ENCODE results near the gene PLD1. TPM values are rescaled to one million over a fixed set of nuclear protein-coding genes. Genes with fewer than 3 reads are reported as not detected.

The PLD1 gene
- total RNA-seq, 1 donor from 2014 or later = 29.1 TPM

DNA sequence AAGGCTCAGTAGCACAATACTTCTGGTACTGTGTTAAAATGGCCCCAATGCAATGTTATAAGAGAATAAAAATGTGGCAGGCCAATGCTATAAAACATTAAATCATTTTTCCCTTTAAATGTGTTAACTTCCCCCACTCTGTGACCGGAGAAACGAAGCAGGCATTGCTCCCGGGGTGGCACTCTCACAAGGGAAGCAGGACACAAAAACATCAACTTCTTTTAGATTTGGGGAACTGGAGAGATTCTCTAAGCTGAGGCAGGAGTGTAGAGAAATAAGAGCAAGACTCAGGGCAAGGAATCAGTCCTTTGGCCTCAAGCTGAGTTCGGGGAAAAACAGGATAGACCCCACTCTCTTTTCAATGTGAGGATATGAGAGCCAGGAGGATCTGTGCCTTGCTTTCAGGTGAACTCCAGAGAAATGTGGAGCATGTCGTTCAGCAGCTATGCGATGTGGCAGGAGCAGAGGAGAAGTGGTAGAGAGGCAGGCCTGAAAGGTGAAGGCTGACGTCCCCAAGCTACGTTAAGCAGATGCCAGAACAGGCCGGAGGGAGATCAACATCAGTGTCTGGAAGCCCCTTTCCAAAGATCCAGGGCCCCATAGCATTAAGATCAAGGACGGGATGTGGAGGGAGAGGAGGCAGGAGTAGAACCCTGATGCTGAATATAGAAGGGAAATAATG lies 160.2 kb downstream of the PLD1 start:
- peak overlapping the region; percentile 48 for H3K27ac Mint-ChIP-seq
- TF ChIP-seq, protein P1, sequence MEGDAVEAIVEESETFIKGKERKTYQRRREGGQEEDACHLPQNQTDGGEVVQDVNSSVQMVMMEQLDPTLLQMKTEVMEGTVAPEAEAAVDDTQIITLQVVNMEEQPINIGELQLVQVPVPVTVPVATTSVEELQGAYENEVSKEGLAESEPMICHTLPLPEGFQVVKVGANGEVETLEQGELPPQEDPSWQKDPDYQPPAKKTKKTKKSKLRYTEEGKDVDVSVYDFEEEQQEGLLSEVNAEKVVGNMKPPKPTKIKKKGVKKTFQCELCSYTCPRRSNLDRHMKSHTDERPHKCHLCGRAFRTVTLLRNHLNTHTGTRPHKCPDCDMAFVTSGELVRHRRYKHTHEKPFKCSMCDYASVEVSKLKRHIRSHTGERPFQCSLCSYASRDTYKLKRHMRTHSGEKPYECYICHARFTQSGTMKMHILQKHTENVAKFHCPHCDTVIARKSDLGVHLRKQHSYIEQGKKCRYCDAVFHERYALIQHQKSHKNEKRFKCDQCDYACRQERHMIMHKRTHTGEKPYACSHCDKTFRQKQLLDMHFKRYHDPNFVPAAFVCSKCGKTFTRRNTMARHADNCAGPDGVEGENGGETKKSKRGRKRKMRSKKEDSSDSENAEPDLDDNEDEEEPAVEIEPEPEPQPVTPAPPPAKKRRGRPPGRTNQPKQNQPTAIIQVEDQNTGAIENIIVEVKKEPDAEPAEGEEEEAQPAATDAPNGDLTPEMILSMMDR (IDR thresholded peaks at IDR 0.05; ENCODE audit: unreplicated experiment) = no peak
- H3K9me3 Mint-ChIP-seq = peaks cover 4% of the 10 kb centered on the region
- peaks cover 15% of the 10 kb centered on the region for H3K4me1 Mint-ChIP-seq
- no peak for DNase-seq (ENCODE audit: low spot score in 2 of 2, unreplicated experiment in 2 of 2)
- no peak overlapping the region for H3K4me3 Mint-ChIP-seq
- peaks cover 9% of the 10 kb centered on the region for H3K36me3 Mint-ChIP-seq
- no peaks in the 10 kb centered on the region for H3K27me3 Mint-ChIP-seq (ENCODE audit: low read depth)

DNA sequence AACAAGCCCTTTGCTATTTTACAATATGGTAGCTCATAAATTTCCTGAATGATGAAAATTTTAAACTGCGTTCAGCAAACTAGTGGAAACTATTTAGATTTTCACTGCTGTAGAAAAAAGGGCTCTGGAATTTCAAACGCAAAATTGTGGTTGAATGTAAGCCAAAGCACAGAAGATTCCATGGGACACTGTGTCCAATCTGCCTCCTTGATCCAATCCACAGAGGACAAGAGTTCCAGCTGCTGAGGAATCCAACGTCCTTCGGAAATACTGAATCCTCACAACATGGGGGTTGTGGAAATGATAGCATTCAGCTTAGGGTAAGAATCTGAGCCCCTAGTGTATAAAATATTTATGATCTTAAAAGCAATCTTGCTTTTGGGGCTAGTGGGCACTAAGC lies 161.0 kb downstream of the PLD1 start:
- no peak for DNase-seq (ENCODE audit: low spot score in 2 of 2, unreplicated experiment in 2 of 2)
- Mint-ChIP-seq H3K4me3 (no peak overlapping the region), H3K27me3 (ENCODE audit: low read depth) (no peaks in the 10 kb centered on the region), H3K27ac (no peak overlapping the region), H3K36me3 (peaks cover 7% of the 10 kb centered on the region), H3K9me3 (peaks cover 4% of the 10 kb centered on the region), H3K4me1 (peaks cover 8% of the 10 kb centered on the region)
- TF ChIP-seq, protein P1 (IDR thresholded peaks at IDR 0.05; ENCODE audit: unreplicated experiment) = no peak

DNA sequence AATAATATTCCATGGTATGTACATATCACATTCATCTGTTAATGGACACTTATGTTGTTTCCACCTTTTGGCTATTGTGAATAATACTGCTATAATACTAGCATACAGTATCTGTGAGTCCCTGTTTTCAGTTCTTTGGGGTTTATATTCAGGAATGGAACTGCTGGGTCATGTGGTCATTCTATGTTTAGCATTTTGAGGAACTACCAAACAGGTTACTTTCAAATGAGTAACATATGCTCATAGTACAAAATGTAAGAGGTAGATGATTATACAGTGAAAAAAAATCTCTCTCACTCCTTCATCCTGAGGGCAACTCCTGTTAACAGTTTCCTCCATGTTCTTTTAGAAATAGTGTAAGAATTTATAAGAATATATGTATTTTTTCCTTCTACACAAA lies 162.2 kb downstream of the PLD1 start:
- peaks cover 4% of the 10 kb centered on the region for H3K9me3 Mint-ChIP-seq
- peaks cover 4% of the 10 kb centered on the region for H3K36me3 Mint-ChIP-seq
- H3K27me3 Mint-ChIP-seq (ENCODE audit: low read depth) = no peaks in the 10 kb centered on the region
- no peak overlapping the region for H3K27ac Mint-ChIP-seq
- H3K4me3 Mint-ChIP-seq = no peak overlapping the region
- no peak for DNase-seq (ENCODE audit: low spot score in 2 of 2, unreplicated experiment in 2 of 2)
- H3K4me1 Mint-ChIP-seq = peaks cover 5% of the 10 kb centered on the region
- TF ChIP-seq, protein P1 (IDR thresholded peaks at IDR 0.05; ENCODE audit: unreplicated experiment) = no peak

DNA sequence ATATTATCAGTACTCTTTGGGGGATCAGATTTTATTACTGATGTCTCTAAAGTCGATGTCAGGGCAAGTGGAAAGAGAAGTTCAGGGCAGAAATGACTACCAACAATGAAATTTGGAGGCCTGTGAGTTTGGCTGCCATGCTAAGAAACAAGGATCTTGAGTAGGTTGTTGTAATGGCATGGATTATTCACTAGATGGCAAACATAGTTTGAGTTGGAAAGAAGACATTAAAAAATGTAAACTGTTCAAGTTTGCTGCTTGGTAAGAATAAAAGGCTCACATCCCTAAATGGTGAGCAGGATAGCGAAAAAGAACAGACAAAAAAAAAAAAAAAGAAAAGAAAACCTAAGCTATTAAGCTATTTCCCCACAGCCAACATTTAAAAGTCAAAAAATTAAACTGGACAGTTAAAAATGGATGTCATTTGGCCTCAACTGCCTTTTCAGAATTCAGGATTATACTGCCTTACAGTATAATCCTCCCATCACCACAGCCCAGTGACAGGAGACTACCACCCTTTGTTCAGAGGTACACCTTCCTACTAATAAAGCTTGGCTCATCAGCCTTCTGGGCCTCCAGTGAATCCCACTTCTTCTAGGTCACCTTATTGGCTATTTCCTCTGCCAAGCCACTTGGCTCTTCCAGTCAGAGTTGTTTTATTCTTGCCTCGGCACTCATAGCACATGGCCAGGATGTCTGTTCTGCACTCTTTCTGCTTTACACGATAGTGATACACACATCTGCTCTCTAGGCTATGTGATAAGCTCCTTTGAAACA lies 163.7 kb downstream of the PLD1 start:
- Mint-ChIP-seq H3K36me3 (peaks cover 7% of the 10 kb centered on the region), H3K4me1 (peaks cover 9% of the 10 kb centered on the region), H3K27ac (peak overlapping the region; percentile 36), H3K4me3 (no peak overlapping the region), H3K27me3 (ENCODE audit: low read depth) (no peaks in the 10 kb centered on the region), H3K9me3 (peaks cover 4% of the 10 kb centered on the region)
- no peak for DNase-seq (ENCODE audit: low spot score in 2 of 2, unreplicated experiment in 2 of 2)
- TF ChIP-seq, protein P1 (IDR thresholded peaks at IDR 0.05; ENCODE audit: unreplicated experiment) = peak; percentile 64

DNA sequence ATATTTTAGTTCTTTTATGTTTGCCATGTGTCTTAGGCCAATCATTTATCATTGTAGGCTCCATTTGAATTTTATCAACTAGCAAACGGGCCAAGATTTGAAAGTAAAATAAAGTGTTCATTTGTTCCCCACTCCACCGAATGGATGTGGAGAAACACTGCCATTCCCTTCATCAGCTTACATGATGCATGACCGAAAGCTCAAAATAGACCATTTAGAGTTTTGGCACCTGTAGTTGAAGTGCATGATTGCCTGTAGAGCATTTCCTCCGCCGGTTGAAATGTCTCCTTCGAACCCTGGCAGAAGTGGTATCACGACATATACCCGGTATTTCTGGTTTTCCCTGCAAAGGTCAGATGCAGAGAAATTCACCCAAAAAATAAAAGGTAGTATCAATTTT lies 165.6 kb downstream of the PLD1 start:
- Mint-ChIP-seq H3K36me3 (peaks cover 10% of the 10 kb centered on the region), H3K27me3 (ENCODE audit: low read depth) (no peaks in the 10 kb centered on the region), H3K9me3 (no peaks in the 10 kb centered on the region), H3K27ac (no peak overlapping the region), H3K4me3 (no peak overlapping the region), H3K4me1 (peaks cover 12% of the 10 kb centered on the region)
- DNase-seq (ENCODE audit: low spot score in 2 of 2, unreplicated experiment in 2 of 2) = no peak
- TF ChIP-seq, protein P1 (IDR thresholded peaks at IDR 0.05; ENCODE audit: unreplicated experiment) = no peak

Data from mesothelial cell of epicardium (in vitro differentiated cells).